CD1c-positive myeloid dendritic cell (primary cell): Measurements from ENCODE around the gene RMDN2.

Experiments used
- DNase-seq: peaks from one replicate; pipeline ENCODE4 v3.0.0-alpha.2; 2016; ENCODE audit errors: extremely low spot score

The RMDN2 gene

DNA sequence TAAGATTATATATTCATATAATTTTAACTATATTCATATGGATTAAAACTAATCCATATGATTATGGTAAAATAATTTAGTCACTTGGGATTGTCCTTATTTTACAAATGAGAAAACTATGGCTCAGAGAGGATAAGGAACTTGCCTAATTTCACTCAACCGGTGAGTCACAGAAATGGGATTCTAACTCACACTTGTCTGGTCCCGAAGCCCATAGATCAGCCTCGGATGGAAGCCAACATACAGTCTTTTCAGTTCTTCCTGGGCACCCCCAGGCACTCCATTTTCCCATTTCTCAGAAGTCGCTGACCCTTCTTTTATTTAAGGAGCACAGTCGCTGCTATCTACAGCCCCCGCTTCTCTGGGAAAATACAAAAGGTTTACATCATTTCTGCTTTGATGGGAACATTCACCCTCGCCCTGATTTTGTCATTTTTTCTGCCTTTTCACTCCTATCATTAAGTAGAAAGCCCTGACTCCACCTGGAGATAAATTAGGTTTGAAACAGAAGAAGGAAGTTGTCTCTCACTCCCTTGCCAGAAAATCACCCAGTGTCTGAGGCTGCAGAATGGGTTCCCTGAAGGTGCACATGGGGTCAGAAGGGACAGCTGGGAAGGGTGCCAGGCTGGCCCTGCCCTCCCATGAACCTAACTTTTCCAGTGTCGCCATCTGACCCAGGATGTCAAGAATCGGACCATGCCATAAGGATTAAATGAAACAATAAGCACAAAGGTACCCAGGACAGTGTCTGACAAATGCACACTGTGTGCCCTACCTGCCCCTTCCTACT is 114.2 kb downstream of the RMDN2 start:
- DNase-seq: peak; percentile 25

- no peak for DNase-seq
These were observed 120.7 kb downstream of the RMDN2 start for GRCh38 chr2:38045811-38046210.

GRCh38 chr2:38056216-38056615 is 131.1 kb downstream of the RMDN2 start:
- DNase-seq: no peak

GRCh38 chr2:38057651-38058410 is 132.7 kb downstream of the RMDN2 start:
- peak; percentile 18 for DNase-seq

- no peak for DNase-seq
These were observed 135.3 kb downstream of the RMDN2 start for GRCh38 chr2:38060236-38061018.

- peak; percentile 60 for DNase-seq
These were observed 139.9 kb downstream of the RMDN2 start for GRCh38 chr2:38064801-38065501.

- DNase-seq: no peak
These were observed 140.5 kb downstream of the RMDN2 start for GRCh38 chr2:38065502-38066135.

DNA sequence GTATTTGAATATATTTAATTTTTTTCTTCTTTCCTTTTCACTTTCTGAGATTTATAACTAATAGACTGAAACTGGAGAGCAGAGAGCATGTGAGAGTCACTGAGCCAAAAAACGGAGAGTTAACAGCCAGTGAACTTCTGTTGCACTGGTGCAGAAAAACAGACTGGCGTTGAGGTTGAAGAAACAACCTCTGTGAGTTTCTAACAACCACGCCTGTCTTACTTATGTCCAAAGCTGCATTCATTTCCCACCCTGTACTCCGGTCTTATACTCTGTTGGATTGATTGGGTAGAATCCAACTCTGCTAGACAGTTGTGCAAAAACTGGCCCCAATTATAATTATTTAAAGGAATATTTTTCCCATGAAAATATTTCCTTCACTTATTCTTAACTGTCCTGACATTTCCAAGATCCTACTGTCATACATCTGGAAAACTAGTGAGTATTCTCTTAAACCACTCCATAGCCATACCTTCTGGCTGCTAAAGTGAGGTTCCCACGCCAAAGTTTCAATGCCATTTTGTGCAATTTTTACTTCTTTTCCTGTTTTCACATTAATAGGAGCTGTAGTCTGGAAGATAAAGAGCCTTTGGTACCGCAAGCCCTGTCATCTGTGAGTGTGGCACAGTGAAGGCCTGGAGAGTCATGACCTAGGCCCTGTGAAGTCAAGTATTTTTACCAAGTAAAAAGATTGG is 141.5 kb downstream of the RMDN2 start:
- DNase-seq: no peak
